Liver (tissue), 9 donors: Measurements from ENCODE around the gene PHF20. TPM values are rescaled to one million over a fixed set of nuclear protein-coding genes. Genes with fewer than 3 reads are reported as not detected.

Experiments used
- DNase-seq: peaks from one replicate; pipeline ENCODE4 v3.0.0-alpha.2; 2017; ENCODE audit warnings: low spot score
- H3K27ac ChIP-seq, 2 donors: one replicate each; pipeline ENCODE4 v1.7.0; 2013; ENCODE audit warnings: inconsistent platforms in 2 of 2, low read length in 2 of 2, control low read depth in 1 of 2, low read depth in 1 of 2, mild to moderate bottlenecking in 1 of 2
- H3K27me3 ChIP-seq, 4 donors: one replicate each; pipeline versions ENCODE4 v1.6.1 to v1.7.0; 2013; ENCODE audit warnings: low read length in 3 of 4, inconsistent platforms in 1 of 4, mild to moderate bottlenecking in 1 of 4, moderate library complexity in 1 of 4; ENCODE audit not compliant: control insufficient read depth in 4 of 4, insufficient read depth in 4 of 4
- H3K36me3 ChIP-seq, 4 donors: one replicate each; pipeline versions ENCODE4 v1.6.1 to v1.7.0; 2013; ENCODE audit warnings: low read length in 3 of 4, mild to moderate bottlenecking in 3 of 4, low read depth in 1 of 4, moderate library complexity in 1 of 4; ENCODE audit not compliant: control insufficient read depth in 4 of 4, insufficient read depth in 3 of 4
- H3K4me1 ChIP-seq, 4 donors: one replicate each; pipeline versions ENCODE4 v1.6.1 to v1.7.0; 2013; ENCODE audit warnings: low read length in 3 of 4, mild to moderate bottlenecking in 3 of 4, moderate library complexity in 1 of 4; ENCODE audit not compliant: control insufficient read depth in 4 of 4, insufficient read depth in 4 of 4
- H3K4me3 ChIP-seq, 3 donors: one replicate each; pipeline versions ENCODE4 v1.6.1 to v1.7.0; 2013; ENCODE audit warnings: low read length in 3 of 3, control low read depth in 1 of 3, low read depth in 1 of 3, mild to moderate bottlenecking in 1 of 3
- H3K9ac ChIP-seq, 2 donors: one replicate each; pipeline ENCODE4 v1.7.0; 2013; ENCODE audit warnings: low read length in 2 of 2, mild to moderate bottlenecking in 2 of 2, moderate library complexity in 2 of 2, control low read depth in 1 of 2, low read depth in 1 of 2
- H3K9me3 ChIP-seq, 4 donors: one replicate each; pipeline versions ENCODE4 v1.6.1 to v1.7.0; 2013; ENCODE audit warnings: low read length in 3 of 4; ENCODE audit not compliant: control insufficient read depth in 4 of 4
- ATF3 ChIP-seq: IDR thresholded peaks from 2 replicates; pipeline ENCODE4 v1.6.1; 2016; ENCODE audit warnings: antibody characterized with exemption
- CTCF ChIP-seq: fragments of 150-350 bp; IDR thresholded peaks from 2 replicates; pipeline ENCODE4 v1.5.1; 2017; ENCODE audit warnings: improper control_type of control experiment, low read depth, low read length; ENCODE audit not compliant: missing input control
- EGR1 ChIP-seq, 2 donors: IDR thresholded peaks; 2 replicates each; pipeline ENCODE4 v1.6.1; 2016 to 2018; ENCODE audit warnings: antibody characterized with exemption in 2 of 2, low read depth in 2 of 2
- FOXA1 ChIP-seq: IDR thresholded peaks from 2 replicates; pipeline ENCODE4 v1.6.1; 2016; ENCODE audit warnings: antibody characterized with exemption
- FOXA2 ChIP-seq: IDR thresholded peaks from 2 replicates; pipeline ENCODE4 v1.6.1; 2016; ENCODE audit warnings: antibody characterized with exemption
- GABPA ChIP-seq, 2 donors: IDR thresholded peaks in 1 of 2; conservative IDR thresholded peaks in 1 of 2; 2 replicates each; pipeline ENCODE4 v1.6.1; 2016; ENCODE audit warnings: antibody characterized with exemption in 2 of 2, mild to moderate bottlenecking in 1 of 2, moderate library complexity in 1 of 2
- HNF4A ChIP-seq, 2 donors: conservative IDR thresholded peaks; 2 replicates each; pipeline ENCODE4 v1.6.1; 2016; ENCODE audit warnings: antibody characterized with exemption in 2 of 2, mild to moderate bottlenecking in 2 of 2
- HNF4G ChIP-seq: IDR thresholded peaks from 2 replicates; pipeline ENCODE4 v1.6.1; 2016; ENCODE audit warnings: antibody characterized with exemption
- JUND ChIP-seq, 2 donors: IDR thresholded peaks; 2 replicates each; pipeline ENCODE4 v1.6.1; 2016; ENCODE audit warnings: antibody characterized with exemption in 2 of 2
- MAX ChIP-seq: IDR thresholded peaks from 2 replicates; pipeline ENCODE4 v1.6.1; 2016; ENCODE audit warnings: antibody characterized with exemption
- NR2F2 ChIP-seq: IDR thresholded peaks from 2 replicates; pipeline ENCODE4 v1.6.1; 2016; ENCODE audit warnings: antibody characterized with exemption
- RAD21 ChIP-seq, 2 donors: IDR thresholded peaks; 2 replicates each; pipeline ENCODE4 v1.6.1; 2016; ENCODE audit warnings: antibody characterized with exemption in 2 of 2, mild to moderate bottlenecking in 2 of 2
- REST ChIP-seq: IDR thresholded peaks from 2 replicates; pipeline ENCODE4 v1.6.1; 2016; ENCODE audit warnings: antibody characterized with exemption, mild to moderate bottlenecking
- RXRA ChIP-seq, 2 donors: IDR thresholded peaks; 2 replicates each; pipeline ENCODE4 v1.6.1; 2017 to 2018; ENCODE audit warnings: antibody characterized with exemption in 2 of 2, mild to moderate bottlenecking in 1 of 2
- SP1 ChIP-seq: IDR thresholded peaks from 2 replicates; pipeline ENCODE4 v1.6.1; 2018; ENCODE audit warnings: antibody characterized with exemption, mild to moderate bottlenecking
- TAF1 ChIP-seq: conservative IDR thresholded peaks from 2 replicates; pipeline ENCODE4 v1.6.1; 2016; ENCODE audit warnings: antibody characterized with exemption, mild to moderate bottlenecking
- YY1 ChIP-seq: IDR thresholded peaks from 2 replicates; pipeline ENCODE4 v1.6.1; 2016; ENCODE audit warnings: antibody characterized with exemption, mild to moderate bottlenecking
- ZBTB33 ChIP-seq: IDR thresholded peaks from 2 replicates; pipeline ENCODE4 v1.6.1; 2016; ENCODE audit warnings: antibody characterized with exemption
- WGBS: extraction: QIAGEN DNeasy Blood & Tissue Kit; methylation state at CpG from one replicate; pipeline ENCODE4 v1.1.7; 2013; 5-methylcytosine and 5-hydroxymethylcytosine counted together
- polyA plus RNA-seq, 2 donors: library from polyadenylated mRNA; stranded (reverse) in 1 of 2; unstranded in 1 of 2; fragments of 200-250 nt in 1 of 2; fragments of >200 nt in 1 of 2; fragmentation: Nextera tagmentation in 1 of 2; extraction: Ambion mirVana in 1 of 2; gene quantifications; one replicate each; pipeline versions ENCODE4 v1.2.1 to v1.2.3, GENCODE V29; 2013 to 2015
- total RNA-seq, 2 donors: library from RNA; depleted of rRNA; stranded (reverse); fragments of >200 nt; gene quantifications; one replicate each; pipeline ENCODE4 v1.2.3, GENCODE V29; 2014
- donor health status: healthy.
- donor health status: healthy.
- donor health status: healthy.
- donor health status: healthy.
- donor health status: healthy.

The PHF20 gene
- total and polyA plus RNA-seq, 4 donors: 5.1 to 11.7 (median 10.3) TPM

- no peak for DNase-seq
- Histone ChIP-seq H3K4me3 (no peak overlapping the region), H3K27me3 (no peaks in the 10 kb centered on the region), H3K36me3 (no peaks in the 10 kb centered on the region), H3K9ac (no peak overlapping the region), H3K4me1 (no peaks in the 10 kb centered on the region), H3K27ac (no peak overlapping the region), H3K9me3 (no peaks in the 10 kb centered on the region)
- TF ChIP-seq HNF4G (no peak), JUND (IDR thresholded peaks at IDR 0.05) (no peak), ZBTB33 (no peak), RXRA (IDR thresholded peaks at IDR 0.05) (no peak), GABPA (IDR thresholded peaks at IDR 0.05 in 1 of 2, conservative IDR thresholded peaks at IDR 0.05 in 1 of 2) (no peak), FOXA2 (no peak), MAX (no peak), NR2F2 (no peak), RAD21 (IDR thresholded peaks at IDR 0.05) (no peak), ATF3 (no peak), SP1 (no peak), REST (no peak), CTCF (no peak), FOXA1 (no peak), EGR1 (IDR thresholded peaks at IDR 0.05; ENCODE audit: low read depth in 2 of 2) (no peak), HNF4A (conservative IDR thresholded peaks at IDR 0.05) (no peak)
- WGBS: 67% methylated on average over 1 of the region's 1 CpG
Observed at GRCh38 chr20:35968930-35969329, 197.1 kb downstream of the PHF20 start.

GRCh38 chr20:35971981-35972380, 200.2 kb downstream of the PHF20 start:
- no peak overlapping the region for H3K27ac ChIP-seq
- no peak for DNase-seq
- WGBS: 96% methylated on average over 2 of the region's 2 CpGs
- no peaks in the 10 kb centered on the region for H3K4me1 ChIP-seq
- no peaks in the 10 kb centered on the region for H3K9me3 ChIP-seq
- no peak overlapping the region for H3K9ac ChIP-seq
- H3K27me3 ChIP-seq: no peaks in the 10 kb centered on the region
- no peak overlapping the region for H3K4me3 ChIP-seq
- H3K36me3 ChIP-seq: no peaks in the 10 kb centered on the region
- TF ChIP-seq RAD21 (IDR thresholded peaks at IDR 0.05): no peak
- no peak for TF ChIP-seq FOXA1
- TF ChIP-seq RXRA (IDR thresholded peaks at IDR 0.05): no peak
- no peak for TF ChIP-seq JUND (IDR thresholded peaks at IDR 0.05)
- TF ChIP-seq TAF1: no peak
- TF ChIP-seq FOXA2: no peak
- no peak for TF ChIP-seq ATF3
- TF ChIP-seq REST: no peak
- TF ChIP-seq HNF4A (conservative IDR thresholded peaks at IDR 0.05): no peak
- no peak for TF ChIP-seq YY1
- no peak for TF ChIP-seq GABPA (IDR thresholded peaks at IDR 0.05 in 1 of 2, conservative IDR thresholded peaks at IDR 0.05 in 1 of 2)
- TF ChIP-seq SP1: no peak
- no peak for TF ChIP-seq ZBTB33
